Activated CD4-positive, alpha-beta T cell treated with anti-CD3 and anti-CD28 coated beads, Interleukin-2, amount 10 ng/mL, durations not matched to agents 7 days and 5 days (primary cell): ENCODE data around the gene GPATCH3. TPM values are rescaled to one million over a fixed set of nuclear protein-coding genes. Genes with fewer than 3 reads are reported as not detected.
A peak's percentile ranks its signal among the peaks of the same experiment; 100 is the strongest.

Experiments used
- CTCF ChIA-PET: fragments of 350-600 bp; sonication (Branson Sonifier 250); formaldehyde crosslinking; loops from one replicate; lab custom pipeline; 2021; ENCODE audit warnings: antibody characterized with exemption; lab: Charles Lee
- POLR2A ChIA-PET: fragments of 350-600 bp; sonication (Branson Sonifier 250); formaldehyde crosslinking; loops from one replicate; lab custom pipeline; 2021; ENCODE audit warnings: antibody characterized with exemption; lab: Charles Lee
- DNase-seq: peaks from one replicate; pipeline ENCODE4 v3.0.0-alpha.2; 2020
- H3K27ac Mint-ChIP-seq: one replicate; pipeline ENCODE4 v1.8.0; 2021; ENCODE audit warnings: mild to moderate bottlenecking, moderate library complexity, mixed read lengths
- H3K27me3 Mint-ChIP-seq: one replicate; pipeline ENCODE4 v1.8.0; 2021; ENCODE audit warnings: mixed read lengths
- H3K36me3 Mint-ChIP-seq: one replicate; pipeline ENCODE4 v1.8.0; 2021; ENCODE audit warnings: low read depth, mixed read lengths
- H3K4me1 Mint-ChIP-seq: one replicate; pipeline ENCODE4 v1.8.0; 2021; ENCODE audit warnings: mixed read lengths
- H3K4me3 Mint-ChIP-seq: one replicate; pipeline ENCODE4 v1.8.0; 2021; ENCODE audit warnings: mild to moderate bottlenecking, moderate library complexity, mixed read lengths
- H3K9me3 Mint-ChIP-seq: one replicate; pipeline ENCODE4 v1.8.0; 2021; ENCODE audit warnings: mixed read lengths
- total RNA-seq, 2 experiments: library from RNA; stranded (reverse); gene quantifications; one replicate each; pipeline ENCODE4 v1.2.3, GENCODE V29; 2021

The GPATCH3 gene
- total RNA-seq, 2 experiments from 2014 or later = 14.0 to 14.8 TPM

DNA sequence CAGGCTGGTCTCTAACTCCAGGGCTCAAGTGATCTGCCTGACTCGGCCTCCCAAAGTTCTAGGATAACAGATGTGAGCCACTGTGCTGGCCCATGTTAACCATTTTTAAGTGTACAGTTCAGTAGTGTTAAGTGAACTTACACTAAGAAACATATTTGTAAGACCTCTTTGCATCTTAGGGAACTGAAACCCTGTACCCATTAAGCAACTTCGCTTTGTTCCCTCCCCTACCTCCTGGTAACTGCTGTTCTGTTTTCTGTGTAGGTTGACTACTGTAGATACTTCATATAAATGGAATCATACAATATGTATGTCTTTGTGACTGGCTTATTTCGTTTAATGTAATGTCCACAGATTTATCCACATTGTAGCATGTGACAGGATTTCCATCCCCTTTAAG lies 32.3 kb upstream of the GPATCH3 start:
- POLR2A ChIA-PET = no interaction called here
- Mint-ChIP-seq H3K4me3 (no peak overlapping the region), H3K27me3 (no peaks in the 10 kb centered on the region), H3K27ac (no peak overlapping the region), H3K9me3 (no peaks in the 10 kb centered on the region), H3K4me1 (no peaks in the 10 kb centered on the region), H3K36me3 (peaks cover 35% of the 10 kb centered on the region)
- CTCF ChIA-PET = no interaction called here
- DNase-seq = no peak

- Mint-ChIP-seq H3K27ac (no peak overlapping the region), H3K9me3 (no peaks in the 10 kb centered on the region), H3K4me3 (peak overlapping the region; percentile 93), H3K4me1 (peaks cover 41% of the 10 kb centered on the region), H3K27me3 (no peaks in the 10 kb centered on the region), H3K36me3 (peaks cover 28% of the 10 kb centered on the region)
- no peak for DNase-seq
- ChIA-PET POLR2A (no interaction called here), CTCF (interaction anchor here (0.6 kb wide), 2 partner anchors 34 to 657 kb away, joined by 3 to 4 read pairs; partner anchors contain the start of gene GPN2)
Observed at GRCh38 chr1:26923711-26924110, 23.4 kb upstream of the GPATCH3 start.

- H3K36me3 Mint-ChIP-seq = peaks cover 20% of the 10 kb centered on the region
- peak overlapping the region; percentile 50 for H3K27ac Mint-ChIP-seq
- peaks cover 41% of the 10 kb centered on the region for H3K4me1 Mint-ChIP-seq
- peak overlapping the region; percentile 93 for H3K4me3 Mint-ChIP-seq
- POLR2A ChIA-PET = no interaction called here
- DNase-seq = no peak
- CTCF ChIA-PET = no interaction called here
- H3K9me3 Mint-ChIP-seq = no peaks in the 10 kb centered on the region
- no peaks in the 10 kb centered on the region for H3K27me3 Mint-ChIP-seq
Observed at GRCh38 chr1:26922901-26923300, 22.6 kb upstream of the GPATCH3 start.

DNA sequence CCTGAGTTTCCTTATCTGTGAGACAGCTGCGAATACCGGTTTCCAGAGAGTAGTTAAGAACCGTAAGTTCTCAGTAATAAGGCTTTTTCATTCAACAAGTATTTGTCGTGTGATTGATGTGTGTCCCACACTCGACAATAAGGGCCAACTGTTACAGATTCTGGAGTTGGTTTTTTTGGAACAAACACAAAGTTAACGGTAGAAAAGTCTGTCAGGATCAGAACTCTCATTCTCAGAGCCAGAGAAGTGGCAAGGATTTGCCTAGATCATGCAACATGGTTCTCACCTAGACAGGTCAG lies 22.1 kb upstream of the GPATCH3 start:
- CTCF ChIA-PET = no interaction called here
- no peaks in the 10 kb centered on the region for H3K9me3 Mint-ChIP-seq
- peak overlapping the region; percentile 93 for H3K4me3 Mint-ChIP-seq
- DNase-seq = no peak
- H3K27me3 Mint-ChIP-seq = no peaks in the 10 kb centered on the region
- POLR2A ChIA-PET = no interaction called here
- H3K36me3 Mint-ChIP-seq = peaks cover 17% of the 10 kb centered on the region
- peaks cover 41% of the 10 kb centered on the region for H3K4me1 Mint-ChIP-seq
- peak overlapping the region; percentile 93 for H3K27ac Mint-ChIP-seq

DNA sequence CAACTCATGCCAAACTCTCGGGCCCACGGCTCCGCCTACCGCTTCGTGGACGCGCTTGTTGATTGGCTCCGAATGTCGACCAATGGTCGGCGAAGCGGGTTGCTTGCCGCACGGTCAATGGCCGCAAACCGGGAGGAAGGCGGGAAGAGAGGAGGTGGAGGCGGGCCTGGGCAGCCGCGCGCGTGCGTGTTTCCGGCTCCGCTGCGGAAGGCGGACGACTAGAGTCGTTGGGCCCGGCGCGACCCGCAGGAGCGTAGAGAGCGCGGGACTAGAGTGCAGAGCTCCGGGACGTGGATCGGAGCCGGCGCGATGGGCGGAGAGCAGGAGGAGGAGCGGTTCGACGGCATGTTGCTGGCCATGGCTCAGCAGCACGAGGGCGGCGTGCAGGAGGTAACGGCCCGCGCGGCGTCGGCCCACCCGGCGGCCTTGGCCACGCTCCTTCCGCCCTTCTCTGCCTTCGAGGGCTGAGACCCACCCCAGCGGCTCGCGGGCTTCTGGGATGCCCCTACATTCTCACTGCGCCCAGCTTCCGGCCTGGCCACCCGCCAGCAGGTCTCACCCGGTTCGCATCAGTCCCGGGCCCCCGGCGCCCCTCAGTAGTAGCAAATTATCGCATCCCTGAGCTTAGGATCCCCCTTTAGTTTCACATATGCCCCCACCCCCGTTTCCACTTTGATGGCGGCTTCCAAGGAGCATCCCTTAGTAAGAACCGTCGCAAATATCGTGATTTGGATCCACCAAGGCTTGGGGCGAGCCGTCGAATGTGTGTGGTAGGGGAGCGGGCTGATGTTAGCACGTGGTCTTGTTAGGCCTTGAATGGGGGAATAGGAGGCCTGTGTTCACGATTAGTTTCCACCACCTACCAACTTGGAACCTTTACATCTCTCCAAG lies 21.5 kb upstream of the GPATCH3 start, which contains the start of gene NUDC:
Gene NUDC, plus strand, starts transcription at position 204 of the 891 bp plus-strand sequence. Its CDS starts 106 bp downstream, at position 310.
- CTCF ChIA-PET = interaction anchor here (0.5 to 1.2 kb wide), 3 partner anchors 19 to 233 kb away, joined by 3 to 4 read pairs (median 4); partner anchors contain the start of gene SLC9A1
- H3K36me3 Mint-ChIP-seq = peaks cover 13% of the 10 kb centered on the region

DNA sequence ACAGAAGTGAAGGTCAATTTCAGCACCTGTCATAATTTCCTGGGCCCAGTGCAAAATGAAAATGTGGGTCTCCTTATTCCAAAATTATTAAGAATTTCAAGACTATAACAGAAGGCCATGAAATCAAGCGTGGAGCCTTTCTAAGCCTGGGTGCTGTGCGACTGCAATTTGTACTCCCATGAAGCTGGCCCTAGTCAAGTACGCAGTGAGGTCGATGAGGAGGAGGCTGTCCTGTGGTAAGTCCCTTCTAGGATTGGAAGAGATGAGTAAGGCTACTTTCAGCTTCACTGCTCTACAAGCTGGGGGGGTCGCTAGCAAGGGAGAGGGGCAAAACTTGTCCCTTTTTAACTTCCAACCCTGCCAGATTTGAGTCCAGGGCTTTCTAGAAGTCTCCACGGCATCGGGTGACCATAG lies 20.9 kb upstream of the GPATCH3 start:
- Mint-ChIP-seq H3K27me3 (no peaks in the 10 kb centered on the region), H3K27ac (peak overlapping the region; percentile 93), H3K4me1 (peaks cover 36% of the 10 kb centered on the region), H3K36me3 (peaks cover 9% of the 10 kb centered on the region), H3K9me3 (no peaks in the 10 kb centered on the region), H3K4me3 (peak overlapping the region; percentile 93)
- CTCF ChIA-PET = interaction anchor here (0.5 to 1.2 kb wide), 3 partner anchors 19 to 234 kb away, joined by 3 to 4 read pairs (median 4); partner anchors contain the start of gene SLC9A1
- DNase-seq = no peak
- POLR2A ChIA-PET = interaction anchor here (0.7 kb wide), 1 partner anchor 214 kb away, joined by 3 read pairs; no protein-coding TSS in a partner anchor

More for the DNA sequence above, 21.5 kb upstream of the GPATCH3 start, which contains the start of gene NUDC:
- POLR2A ChIA-PET = no interaction called here
- Mint-ChIP-seq H3K27me3 (no peaks in the 10 kb centered on the region), H3K4me3 (peak within 1 kb of the TSS; percentile 93), H3K9me3 (no peaks in the 10 kb centered on the region), H3K4me1 (peaks cover 38% of the 10 kb centered on the region), H3K27ac (peak within 1 kb of the TSS; percentile 93)
- DNase-seq = peak; percentile 98

DNA sequence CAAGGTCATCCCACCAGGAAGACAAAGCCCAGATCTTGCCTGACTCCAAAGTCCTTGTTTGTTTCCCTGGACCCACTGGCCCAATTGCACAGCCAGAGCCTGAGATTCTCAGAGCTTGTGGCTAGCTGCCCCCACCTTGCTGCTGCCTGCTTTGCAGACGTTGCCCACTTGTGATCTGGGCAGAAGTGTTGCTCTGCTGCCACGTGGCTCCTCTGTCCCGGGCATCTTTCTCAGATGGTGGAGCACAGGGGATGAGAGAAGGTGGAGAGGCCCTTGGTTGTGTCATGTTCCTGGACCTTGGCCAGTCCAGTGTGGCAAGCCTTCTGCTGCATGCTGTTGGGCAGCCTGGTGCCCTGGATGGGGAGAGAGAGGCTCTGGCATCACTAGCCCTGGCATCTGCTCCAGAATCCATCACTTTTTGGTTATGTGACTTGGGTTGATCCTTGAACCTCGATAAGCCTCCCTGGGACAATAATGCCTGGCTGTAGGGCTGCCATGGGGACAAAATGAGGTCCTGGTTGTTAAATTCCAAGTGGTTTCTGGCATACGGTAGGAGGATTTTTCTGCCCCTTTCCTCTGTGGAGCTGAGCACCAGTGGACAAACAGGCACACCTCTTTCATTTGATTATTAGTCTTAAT lies 15.1 kb upstream of the GPATCH3 start:
- Mint-ChIP-seq H3K4me1 (peaks cover 3% of the 10 kb centered on the region), H3K4me3 (no peak overlapping the region), H3K27ac (no peak overlapping the region), H3K27me3 (no peaks in the 10 kb centered on the region), H3K9me3 (no peaks in the 10 kb centered on the region), H3K36me3 (no peaks in the 10 kb centered on the region)
- DNase-seq = no peak
- CTCF ChIA-PET = interaction anchor here (0.8 kb wide), 1 partner anchor 57 kb away, joined by 3 read pairs; no protein-coding TSS in a partner anchor
- POLR2A ChIA-PET = no interaction called here

GRCh38 chr1:26913754-26914619 lies 13.7 kb upstream of the GPATCH3 start, which contains the start of gene NR0B2:
Gene NR0B2 (minus strand): TSS chr1:26913975. CDS start chr1:26913940, 35 bp downstream.
- no peaks in the 10 kb centered on the region for H3K4me1 Mint-ChIP-seq
- ChIA-PET CTCF (interaction anchor here (0.7 kb wide), 1 partner anchor 113 kb away, joined by 3 read pairs; no protein-coding TSS in a partner anchor), POLR2A (no interaction called here)
- no peaks in the 10 kb centered on the region for H3K36me3 Mint-ChIP-seq
- DNase-seq = no peak
- H3K27me3 Mint-ChIP-seq = peaks cover 5% of the 10 kb centered on the region
- no peak within 1 kb of the TSS for H3K4me3 Mint-ChIP-seq
- no peak within 1 kb of the TSS for H3K27ac Mint-ChIP-seq
- no peaks in the 10 kb centered on the region for H3K9me3 Mint-ChIP-seq

DNA sequence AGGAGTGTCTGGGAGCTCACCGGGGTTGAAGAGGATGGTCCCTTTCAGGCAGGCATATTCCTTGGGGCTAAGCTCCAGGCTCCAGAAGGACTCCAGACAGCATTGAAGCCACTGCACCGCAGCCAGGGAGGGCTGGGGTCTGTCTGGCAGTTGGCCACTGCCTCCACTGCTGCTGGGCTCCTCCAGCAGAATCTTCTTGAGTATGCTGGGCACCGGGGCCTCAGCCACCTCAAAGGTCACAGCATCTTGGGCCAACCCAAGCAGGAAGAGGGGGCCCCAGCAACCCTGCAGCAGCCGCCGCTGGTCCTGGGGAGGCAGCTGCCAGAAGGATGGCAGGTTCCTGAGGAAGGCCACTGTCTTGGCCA lies 13.1 kb upstream of the GPATCH3 start:
- no peaks in the 10 kb centered on the region for H3K9me3 Mint-ChIP-seq
- H3K27ac Mint-ChIP-seq = no peak overlapping the region
- no peaks in the 10 kb centered on the region for H3K36me3 Mint-ChIP-seq
- peaks cover 5% of the 10 kb centered on the region for H3K27me3 Mint-ChIP-seq
- H3K4me1 Mint-ChIP-seq = no peaks in the 10 kb centered on the region
- DNase-seq = no peak
- no peak overlapping the region for H3K4me3 Mint-ChIP-seq
- POLR2A ChIA-PET = no interaction called here
- CTCF ChIA-PET = interaction anchor here (0.7 to 1.0 kb wide), 3 partner anchors 12 to 113 kb away, joined by 3 read pairs; no protein-coding TSS in a partner anchor

DNA sequence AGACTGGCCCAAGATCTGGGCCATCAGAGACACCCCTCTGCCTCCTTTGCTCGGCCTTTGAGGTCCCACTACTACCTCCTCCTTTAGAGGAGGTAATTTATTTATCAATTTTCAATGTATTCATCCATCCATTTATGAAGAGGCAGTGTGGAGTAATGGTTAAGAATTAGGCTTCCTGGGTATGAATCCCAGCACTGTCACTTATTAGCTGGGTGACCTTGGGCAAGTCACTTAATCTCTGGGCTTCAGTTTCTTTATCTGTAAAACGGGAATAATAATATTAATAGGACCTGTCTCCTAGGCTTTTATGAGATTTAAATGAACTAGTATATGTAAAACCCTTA lies 11.9 kb upstream of the GPATCH3 start:
- no peak overlapping the region for H3K4me3 Mint-ChIP-seq
- peaks cover 5% of the 10 kb centered on the region for H3K27me3 Mint-ChIP-seq
- no peak overlapping the region for H3K27ac Mint-ChIP-seq
- ChIA-PET POLR2A (no interaction called here), CTCF (interaction anchor here (1.0 kb wide), 1 partner anchor 83 kb away, joined by 3 read pairs; no protein-coding TSS in a partner anchor)
- H3K9me3 Mint-ChIP-seq = no peaks in the 10 kb centered on the region
- no peaks in the 10 kb centered on the region for H3K36me3 Mint-ChIP-seq
- DNase-seq = no peak
- H3K4me1 Mint-ChIP-seq = no peaks in the 10 kb centered on the region

DNA sequence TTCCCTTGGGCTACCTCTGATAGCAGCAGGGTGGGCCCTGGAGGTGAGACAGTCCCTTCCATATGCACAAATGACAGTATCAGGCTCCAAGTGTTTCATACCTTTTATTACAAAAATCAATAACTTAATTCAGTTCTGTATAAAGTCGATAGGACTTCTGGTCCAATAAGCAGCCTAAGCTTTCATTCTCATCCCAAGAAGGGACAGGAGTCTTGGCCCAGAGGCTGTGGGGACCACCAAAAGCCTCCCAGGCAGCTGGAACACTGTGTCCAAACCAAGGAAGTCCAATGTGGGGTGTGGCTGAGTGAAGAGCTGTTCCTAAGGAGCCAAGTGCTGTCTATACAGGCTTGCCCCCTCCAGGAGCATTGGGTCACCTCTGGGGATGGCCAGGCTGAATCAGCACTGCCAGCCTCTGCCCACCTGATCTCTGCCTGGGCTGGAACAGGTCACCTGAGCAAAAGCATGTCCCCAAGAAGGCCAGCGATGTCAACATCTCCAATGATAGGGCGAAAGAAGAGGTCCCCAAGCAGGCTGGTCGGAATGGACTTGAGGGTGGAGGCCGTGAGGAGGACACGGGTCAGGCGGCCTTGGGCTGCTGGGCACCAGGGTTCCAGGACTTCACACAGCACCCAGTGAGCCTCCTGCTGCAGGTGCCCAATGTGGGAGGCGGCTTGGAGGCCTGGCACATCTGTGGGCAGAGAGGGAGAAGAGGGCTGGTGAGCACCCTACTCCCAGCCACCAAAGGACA lies 11.3 kb upstream of the GPATCH3 start:
- CTCF ChIA-PET = interaction anchor here (1.4 kb wide), 1 partner anchor 21 kb away, joined by 3 read pairs; the partner anchor contains the start of gene GPN2

More for the DNA sequence above, 11.3 kb upstream of the GPATCH3 start:
- H3K36me3 Mint-ChIP-seq = no peaks in the 10 kb centered on the region
- peaks cover 5% of the 10 kb centered on the region for H3K27me3 Mint-ChIP-seq
- H3K27ac Mint-ChIP-seq = no peak overlapping the region
- no peak for DNase-seq
- no peaks in the 10 kb centered on the region for H3K9me3 Mint-ChIP-seq
- POLR2A ChIA-PET = no interaction called here
- no peaks in the 10 kb centered on the region for H3K4me1 Mint-ChIP-seq
- no peak overlapping the region for H3K4me3 Mint-ChIP-seq
